T-helper 2 cell treated with Interferon-gamma antibody and Interleukin-4, amounts not matched to agents 100 ng/mL and 5 ng/mL, for 36 hours (primary cell): ENCODE results near the gene NPHP4. TPM values are rescaled to one million over a fixed set of nuclear protein-coding genes. Genes with fewer than 3 reads are reported as not detected.
"Not testable (repeated sequence)": the region's sequence is repeated elsewhere in the genome, so short reads cannot be mapped to it uniquely, and the experiment has no call there.

Experiments used
- intact Hi-C: fragments of 100-400 bp; cut with micrococcal nuclease; formaldehyde crosslinking; loops from one replicate; pipeline ENCODE4 v1.15.1; 2023
- total RNA-seq: library from RNA; stranded (reverse); gene quantifications from 2 replicates; pipeline ENCODE4 v1.2.3, GENCODE V29; 2022

NPHP4 gene
- total RNA-seq, 1 donor from 2014 or later, result 21.6 TPM

GRCh38 chr1:5936621-5937372 lies 55.4 kb downstream of the NPHP4 start:
- intact Hi-C loops, result no loop called here

GRCh38 chr1:5936126-5936525 lies 56.1 kb downstream of the NPHP4 start:
- intact Hi-C loops, result no loop called here

GRCh38 chr1:5935026-5935425 lies 57.2 kb downstream of the NPHP4 start:
- intact Hi-C loops, result no loop called here

- intact Hi-C loops, result no loop called here
These were observed 58.0 kb downstream of the NPHP4 start for GRCh38 chr1:5934058-5934884.

- intact Hi-C loops, result no loop called here
These were observed 58.6 kb downstream of the NPHP4 start for GRCh38 chr1:5933676-5934057.

GRCh38 chr1:5933050-5933449 lies 59.2 kb downstream of the NPHP4 start:
- intact Hi-C loops, result no loop called here

GRCh38 chr1:5928714-5929400 lies 63.4 kb downstream of the NPHP4 start:
- intact Hi-C loops, result no loop called here

GRCh38 chr1:5927506-5928370 lies 64.5 kb downstream of the NPHP4 start:
- intact Hi-C loops, result no loop called here

GRCh38 chr1:5926686-5927435 lies 65.4 kb downstream of the NPHP4 start:
- intact Hi-C loops, result no loop called here

- intact Hi-C loops, result not testable (repeated sequence)
These were observed 69.4 kb downstream of the NPHP4 start for GRCh38 chr1:5922700-5923330.

- intact Hi-C loops, result no loop called here
These were observed 70.6 kb downstream of the NPHP4 start for GRCh38 chr1:5921671-5922070.

GRCh38 chr1:5921129-5921528 lies 71.1 kb downstream of the NPHP4 start:
- intact Hi-C loops, result no loop called here

- intact Hi-C loops, result no loop called here
These were observed 72.0 kb downstream of the NPHP4 start for GRCh38 chr1:5920201-5920600.

- intact Hi-C loops, result loop anchor here (5.0 kb wide), 1 partner anchor 406 kb away; no protein-coding TSS in a partner anchor
These were observed 74.0 kb downstream of the NPHP4 start for GRCh38 chr1:5918275-5918649.

GRCh38 chr1:5917591-5918274 lies 74.5 kb downstream of the NPHP4 start:
- intact Hi-C loops, result loop anchor here (2.0 to 5.0 kb wide), 2 partner anchors 57 to 405 kb away; no protein-coding TSS in a partner anchor

GRCh38 chr1:5917281-5917590 lies 75.0 kb downstream of the NPHP4 start:
- intact Hi-C loops, result loop anchor here (2.0 to 5.0 kb wide), 2 partner anchors 58 to 405 kb away; no protein-coding TSS in a partner anchor

GRCh38 chr1:5916572-5917280 lies 75.5 kb downstream of the NPHP4 start:
- intact Hi-C loops, result loop anchor here (2.0 to 5.0 kb wide), 2 partner anchors 58 to 404 kb away; no protein-coding TSS in a partner anchor
